ENCODE measurements around the gene INPP5F.

DNA sequence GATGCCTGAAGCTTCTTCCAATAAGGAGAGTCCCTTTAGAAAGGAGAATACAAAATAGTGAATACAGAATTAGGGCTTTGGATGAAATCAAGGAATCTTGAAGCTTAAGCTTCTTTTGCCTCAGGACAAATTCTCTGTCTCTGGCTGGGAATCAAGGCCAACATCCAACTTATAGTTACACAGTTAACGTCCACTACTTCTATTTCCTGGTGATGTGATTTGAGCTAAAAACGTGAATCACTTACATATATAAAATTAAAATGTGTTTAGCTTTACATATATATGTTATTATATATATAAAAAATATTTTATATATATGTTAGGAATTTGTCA is 11.4 kb upstream of the INPP5F start:
- TF ChIP-seq GATA3 (IDR thresholded peaks at IDR 0.05; ENCODE audit: low read depth, low read length) (no peak), GATA2 (IDR thresholded peaks at IDR 0.05; ENCODE audit: low read depth, low read length) (no peak)
